Measurements from ENCODE around the gene MYO1D.

MYO1D gene

DNA sequence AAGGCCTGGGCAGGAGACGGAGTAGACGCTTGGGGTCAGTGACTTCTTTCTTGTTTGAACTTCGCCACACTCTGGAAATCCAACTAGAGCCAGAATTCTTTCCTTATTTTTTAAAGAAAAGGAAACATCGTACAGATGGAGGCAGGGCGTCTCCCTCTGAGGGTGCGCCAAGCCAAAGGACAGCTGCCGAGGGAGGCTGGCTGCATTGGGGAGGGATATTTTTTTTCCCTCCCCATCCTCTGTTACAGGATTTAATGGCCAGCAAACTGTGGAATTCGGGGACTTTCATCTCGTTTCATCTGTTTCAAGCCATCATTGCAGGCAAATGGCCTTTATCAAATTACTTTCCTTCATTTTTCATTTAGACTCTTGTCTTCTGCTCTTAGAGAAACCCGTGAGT is 374.2 kb downstream of the MYO1D start:
- FAIRE-seq (no peak), DNase-seq (ENCODE audit: insufficient read length, low spot score) (no peak)
- TF ChIP-seq, protein P1, sequence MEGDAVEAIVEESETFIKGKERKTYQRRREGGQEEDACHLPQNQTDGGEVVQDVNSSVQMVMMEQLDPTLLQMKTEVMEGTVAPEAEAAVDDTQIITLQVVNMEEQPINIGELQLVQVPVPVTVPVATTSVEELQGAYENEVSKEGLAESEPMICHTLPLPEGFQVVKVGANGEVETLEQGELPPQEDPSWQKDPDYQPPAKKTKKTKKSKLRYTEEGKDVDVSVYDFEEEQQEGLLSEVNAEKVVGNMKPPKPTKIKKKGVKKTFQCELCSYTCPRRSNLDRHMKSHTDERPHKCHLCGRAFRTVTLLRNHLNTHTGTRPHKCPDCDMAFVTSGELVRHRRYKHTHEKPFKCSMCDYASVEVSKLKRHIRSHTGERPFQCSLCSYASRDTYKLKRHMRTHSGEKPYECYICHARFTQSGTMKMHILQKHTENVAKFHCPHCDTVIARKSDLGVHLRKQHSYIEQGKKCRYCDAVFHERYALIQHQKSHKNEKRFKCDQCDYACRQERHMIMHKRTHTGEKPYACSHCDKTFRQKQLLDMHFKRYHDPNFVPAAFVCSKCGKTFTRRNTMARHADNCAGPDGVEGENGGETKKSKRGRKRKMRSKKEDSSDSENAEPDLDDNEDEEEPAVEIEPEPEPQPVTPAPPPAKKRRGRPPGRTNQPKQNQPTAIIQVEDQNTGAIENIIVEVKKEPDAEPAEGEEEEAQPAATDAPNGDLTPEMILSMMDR (IDR thresholded peaks at IDR 0.05; ENCODE audit: insufficient read depth, missing control alignments): no peak

DNA sequence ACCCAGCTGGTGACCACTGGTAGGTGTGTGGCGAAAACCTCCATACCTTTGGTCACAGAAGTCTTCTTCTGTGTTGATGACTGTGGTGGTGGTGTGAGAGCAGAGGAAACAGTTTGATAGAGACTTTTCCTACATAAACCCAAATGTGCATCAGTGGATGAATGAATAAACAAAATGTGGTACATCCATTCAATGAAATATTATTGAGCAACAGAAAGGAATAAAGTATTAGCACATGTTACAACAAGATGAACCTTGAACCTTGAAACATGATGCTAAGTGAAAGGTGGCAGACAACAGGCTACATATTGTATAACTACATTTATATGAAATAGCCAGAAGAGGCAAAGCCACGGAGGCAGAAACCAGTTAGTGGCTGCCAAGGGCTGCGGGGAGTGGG is 374.9 kb downstream of the MYO1D start:
- FAIRE-seq: no peak
- TF ChIP-seq, protein P1 (IDR thresholded peaks at IDR 0.05; ENCODE audit: insufficient read depth, missing control alignments): no peak
- no peak for DNase-seq (ENCODE audit: insufficient read length, low spot score)

DNA sequence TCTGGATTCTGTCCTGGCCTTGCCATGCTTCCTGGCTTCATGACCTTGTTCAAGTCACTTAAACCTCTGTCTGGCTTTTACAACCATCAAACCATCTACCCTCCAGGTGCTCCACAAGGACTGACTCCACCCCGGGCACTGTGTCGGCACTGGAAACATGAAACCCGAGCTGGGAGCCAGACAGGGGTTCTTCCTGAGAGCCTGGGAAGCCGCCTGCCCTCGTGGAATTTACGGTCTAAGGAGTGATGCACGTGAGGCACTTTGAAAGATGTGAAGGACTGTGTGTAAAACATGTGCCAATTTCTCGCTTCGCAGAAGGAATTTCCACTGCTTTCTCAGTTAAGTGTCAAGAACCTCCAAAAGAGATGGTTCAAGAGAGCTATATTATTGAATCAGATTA is 378.5 kb downstream of the MYO1D start:
- DNase-seq (ENCODE audit: insufficient read length, low spot score): no peak
- no peak for FAIRE-seq
- TF ChIP-seq, protein P1 (IDR thresholded peaks at IDR 0.05; ENCODE audit: insufficient read depth, missing control alignments): no peak

DNA sequence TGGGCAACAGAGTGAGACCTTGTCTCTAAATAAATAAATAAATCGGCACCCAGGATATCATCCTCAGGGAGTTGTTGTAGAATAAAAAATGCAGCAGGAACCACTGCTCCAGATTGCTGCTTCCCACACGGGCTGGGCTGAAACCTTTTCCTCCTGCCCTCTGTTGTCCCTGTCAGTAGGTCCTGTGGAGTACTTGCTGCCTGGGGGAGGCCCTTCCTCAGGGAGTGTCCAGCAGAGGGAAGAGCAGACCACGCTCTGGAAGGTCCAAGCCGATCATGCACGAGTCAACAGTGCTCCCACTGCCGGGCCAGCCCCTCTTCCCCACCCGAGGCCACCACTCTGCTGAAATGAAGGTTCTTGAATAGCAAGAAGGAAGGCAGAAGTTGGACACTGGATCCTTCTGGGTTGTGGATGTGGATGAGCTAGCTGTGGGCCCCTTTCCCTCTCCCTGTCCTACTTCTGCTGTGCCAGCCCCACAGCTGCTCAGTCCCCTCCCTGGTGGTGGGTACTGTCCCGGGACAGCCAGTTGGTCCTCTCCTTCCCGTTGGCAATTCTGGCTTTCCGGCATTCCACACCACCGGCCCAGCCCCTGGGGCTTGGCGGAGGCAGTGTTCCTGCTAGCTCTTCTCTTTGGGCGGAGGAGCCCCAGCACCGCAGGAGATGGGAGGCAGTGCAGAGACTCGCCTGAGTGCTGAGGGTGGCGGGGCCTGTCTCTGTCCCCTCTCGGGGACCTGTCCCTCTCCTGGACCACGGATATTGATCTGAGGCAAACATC is 379.3 kb downstream of the MYO1D start:
- TF ChIP-seq, protein P1 (IDR thresholded peaks at IDR 0.05; ENCODE audit: insufficient read depth, missing control alignments): no peak
- DNase-seq (ENCODE audit: insufficient read length, low spot score): no peak
- no peak for FAIRE-seq

DNA sequence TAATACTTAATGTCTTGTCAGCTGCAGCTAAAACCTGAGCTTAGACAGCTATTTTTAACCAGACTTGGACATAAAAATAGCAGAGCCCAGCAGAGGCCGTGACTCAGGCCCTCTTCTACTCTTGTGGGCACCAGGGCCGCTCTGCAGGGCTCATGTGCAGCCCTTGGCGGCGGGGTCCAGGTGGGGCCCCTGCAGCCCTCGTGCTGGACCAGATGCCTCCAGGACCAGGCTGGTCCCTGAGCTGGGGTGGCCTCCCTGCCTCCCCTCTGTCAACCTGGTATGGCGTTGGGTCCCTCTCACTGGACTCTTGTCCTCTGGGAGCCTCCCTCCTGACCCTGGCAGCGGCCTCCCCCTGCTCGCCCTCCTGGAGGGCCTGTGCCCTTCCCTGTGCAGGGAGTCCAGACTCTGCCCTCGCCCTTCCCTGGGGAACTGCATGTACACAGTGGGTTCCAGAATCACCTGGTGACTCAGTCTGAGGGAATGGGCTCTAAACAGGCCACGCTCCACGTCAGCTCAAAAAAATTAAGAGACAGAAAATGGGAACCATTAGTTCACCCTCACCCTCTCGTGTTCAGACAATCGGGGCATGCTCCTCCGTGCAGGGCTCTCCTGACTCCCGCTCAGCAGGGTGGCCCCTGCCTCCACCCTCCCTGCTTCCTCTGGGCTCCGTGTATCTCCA is 380.4 kb downstream of the MYO1D start:
- TF ChIP-seq, protein P1 (IDR thresholded peaks at IDR 0.05; ENCODE audit: insufficient read depth, missing control alignments): no peak
- FAIRE-seq (no peak), DNase-seq (ENCODE audit: insufficient read length, low spot score) (no peak)

DNA sequence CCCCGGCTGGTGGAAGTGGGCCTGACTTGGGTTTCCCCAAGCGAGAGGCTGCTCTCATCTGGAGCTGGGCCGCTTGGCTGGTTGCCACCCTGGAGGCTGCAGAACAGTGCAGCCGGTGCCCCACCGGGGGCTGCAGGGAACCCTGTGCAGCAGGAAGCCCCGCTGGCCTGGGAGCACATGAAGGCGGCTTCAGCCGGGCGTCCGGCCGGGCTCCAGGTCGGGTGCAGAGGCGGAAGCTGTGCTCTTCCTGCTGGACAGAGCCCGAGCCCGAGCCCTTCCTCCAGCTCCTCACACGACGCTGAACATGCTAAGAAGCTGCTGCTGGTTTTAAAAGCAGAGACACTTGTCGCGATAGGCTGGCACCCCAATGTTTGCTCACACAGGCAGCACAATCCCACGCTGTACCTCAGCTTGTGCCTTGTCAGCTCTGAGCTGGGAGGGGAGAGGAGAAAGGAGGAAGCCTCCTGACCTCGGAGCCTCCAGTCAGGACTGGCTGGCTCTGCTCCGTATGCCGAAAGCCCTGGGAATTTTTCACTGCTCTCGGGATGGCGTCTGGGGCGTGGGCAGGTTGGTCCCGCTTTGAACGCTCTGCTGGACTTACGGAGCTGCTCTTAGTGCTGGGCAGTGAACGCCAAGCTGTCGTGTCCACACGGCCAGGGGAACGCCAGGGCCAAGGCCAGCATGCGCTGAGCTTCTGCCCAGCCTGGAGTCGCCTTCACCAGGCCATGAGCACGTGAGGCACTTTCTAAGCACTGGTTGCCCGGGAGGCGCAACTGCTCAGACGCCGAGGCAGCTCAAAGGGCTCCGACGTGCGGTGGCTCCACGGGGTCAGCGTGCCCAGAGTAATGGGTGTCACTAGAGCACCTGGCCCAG is 381.3 kb downstream of the MYO1D start:
- FAIRE-seq (no peak), DNase-seq (ENCODE audit: insufficient read length, low spot score) (no peak)
- TF ChIP-seq, protein P1 (IDR thresholded peaks at IDR 0.05; ENCODE audit: insufficient read depth, missing control alignments): no peak

Data from D721Med (cell line).